K562 (cell line): ENCODE results near the gene TOM1. TPM values are rescaled to one million over a fixed set of nuclear protein-coding genes. Genes with fewer than 3 reads are reported as not detected.

Source experiments
- ATAC-seq: fragments of 200-7000 bp; cut with Tn5 transposase; 3 replicates; pipeline ENCODE4 v1.9.1; 2020; ENCODE audit warnings: moderate library complexity
- BruUV-seq: library from RNA; stranded (reverse); fragments of 400-500 nt; replicated peaks from 2 replicates; lab custom pipeline; 2021; lab: Mats Ljungman, UMichigan
- CTCF ChIA-PET: fragments of 300-600 bp; formaldehyde crosslinking; extraction: SDS; loops from one replicate; lab custom pipeline; 2021; ENCODE audit warnings: low intra/inter-chr PET ratio; lab: Yijun Ruan, JAX
- POLR2A ChIA-PET: fragments of 300-600, 350-650 bp; sonication (Branson Sonifier 250); formaldehyde crosslinking; extraction: SDS; loops from one replicate; lab custom pipeline; 2021; ENCODE audit warnings: antibody characterized with exemption, inconsistent platforms; lab: Yijun Ruan, JAX
- DNase-seq, 4 experiments: peaks; one replicate each; pipeline versions ENCODE4 v3.0.0 to v3.0.0-alpha.2; 2011 to 2018; ENCODE audit warnings: low spot score in 3 of 4, mixed read lengths in 3 of 4; ENCODE audit errors: extremely low read depth in 1 of 4
- FAIRE-seq: peaks from 2 replicates; lab custom pipeline; 2011; peaks lifted over from hg19 to GRCh38; lab: Jason Lieb, UNC
- H2AFZ ChIP-seq: 2 replicates; pipeline ENCODE4 v1.6.0; 2011; ENCODE audit warnings: low read depth, low read length, control low read depth, inconsistent platforms
- H3K27ac ChIP-seq: fragments of 200-600 bp; 3 replicates; pipeline ENCODE4 v1.8.0; 2011; ENCODE audit warnings: low read depth, mild to moderate bottlenecking, control low read depth, inconsistent platforms, low read length, moderate library complexity, mixed read lengths; ENCODE audit errors: extremely low read depth
- H3K27me3 ChIP-seq, 2 experiments: fragments of 300-600 bp in 1 of 2; 2 replicates in 1 of 2; 3 replicates in 1 of 2; pipeline versions ENCODE4 v1.6.0 to v1.8.0; 2011; ENCODE audit warnings: inconsistent platforms in 2 of 2, low read length in 2 of 2, mild to moderate bottlenecking in 1 of 2, mixed read lengths in 1 of 2, moderate library complexity in 1 of 2; ENCODE audit not compliant: control insufficient read depth in 2 of 2, insufficient read depth in 2 of 2
- H3K36me3 ChIP-seq: fragments of 300-600 bp; 3 replicates; pipeline ENCODE4 v1.8.0; 2011; ENCODE audit warnings: mild to moderate bottlenecking, low read length, inconsistent platforms; ENCODE audit not compliant: control insufficient read depth, insufficient read depth
- H3K4me1 ChIP-seq, 2 experiments: fragments of 200-600 bp in 1 of 2; replicated peaks in 1 of 2; 2 replicates in 1 of 2; 3 replicates in 1 of 2; pipeline versions ENCODE4 v1.5.1 to v1.8.0; 2011; ENCODE audit warnings: inconsistent platforms in 2 of 2, low read length in 2 of 2, mild to moderate bottlenecking in 1 of 2, mixed read lengths in 1 of 2, moderate library complexity in 1 of 2; ENCODE audit not compliant: control insufficient read depth in 2 of 2, insufficient read depth in 2 of 2
- H3K4me2 ChIP-seq: 2 replicates; pipeline ENCODE4 v1.6.1; 2011; ENCODE audit warnings: low read length, control low read depth, inconsistent platforms, mixed read lengths; ENCODE audit not compliant: insufficient read depth
- H3K4me3 ChIP-seq: fragments of 200-600 bp; sonication (generic), shearing (Covaris generic); 2 replicates; pipeline ENCODE4 v1.5.1; 2016; ENCODE audit warnings: control low read depth, inconsistent platforms
- H3K79me2 ChIP-seq: fragments of 200-600 bp; 3 replicates; pipeline ENCODE4 v1.8.0; 2011; ENCODE audit warnings: low read length, inconsistent platforms; ENCODE audit not compliant: control insufficient read depth, insufficient read depth
- H3K9ac ChIP-seq, 2 experiments: 2 replicates each; pipeline versions ENCODE4 v1.6.0 to v1.6.1; 2011; ENCODE audit warnings: low read depth in 2 of 2, low read length in 2 of 2, control low read depth in 1 of 2, inconsistent platforms in 1 of 2, mild to moderate bottlenecking in 1 of 2, mixed read lengths in 1 of 2; ENCODE audit not compliant: insufficient read depth in 1 of 2
- H3K9me1 ChIP-seq: one replicate; pipeline ENCODE4 v1.6.0; 2011; ENCODE audit warnings: inconsistent platforms, mild to moderate bottlenecking, low read length, moderate library complexity; ENCODE audit not compliant: control insufficient read depth, insufficient read depth
- H3K9me3 ChIP-seq: replicated peaks from 2 replicates; pipeline ENCODE4 v1.5.1; 2011; ENCODE audit warnings: low read depth, low read length, inconsistent platforms; ENCODE audit not compliant: control insufficient read depth, insufficient read depth
- H4K20me1 ChIP-seq: replicated peaks from 2 replicates; pipeline ENCODE4 v1.6.1; 2011; ENCODE audit warnings: low read length, inconsistent platforms, mixed read lengths; ENCODE audit not compliant: control insufficient read depth, insufficient read depth
- CBX8 ChIP-seq: fragments of 200-600 bp; sonication (generic); IDR thresholded peaks from 2 replicates; pipeline ENCODE4 v1.6.1; 2012; ENCODE audit warnings: borderline replicate concordance, mixed run types, low read depth, mild to moderate bottlenecking, moderate library complexity, mixed read lengths, low read length, control low read depth, inconsistent platforms; ENCODE audit not compliant: poor library complexity, severe bottlenecking; ENCODE audit errors: extremely low read depth
- HDAC6 ChIP-seq: IDR thresholded peaks from 2 replicates; pipeline ENCODE4 v1.6.1; 2012; ENCODE audit warnings: low read depth, mild to moderate bottlenecking, control low read depth, inconsistent platforms, low read length, moderate library complexity
- LEF1 ChIP-seq: fragments of 450-650 bp; IDR thresholded peaks from 2 replicates; pipeline ENCODE4 v1.6.1; 2016; ENCODE audit warnings: mild to moderate bottlenecking
- NCOA6 ChIP-seq: fragments of 450-650 bp; IDR thresholded peaks from 2 replicates; pipeline ENCODE4 v1.6.1; 2017; ENCODE audit warnings: mild to moderate bottlenecking
- SP2 ChIP-seq: IDR thresholded peaks from 2 replicates; pipeline ENCODE4 v1.6.1; 2011; ENCODE audit warnings: mild to moderate bottlenecking, low read depth, low read length, moderate library complexity; ENCODE audit not compliant: poor library complexity, severe bottlenecking; ENCODE audit errors: extremely low read depth
- WGBS: fragments of 100-300 bp; shearing (Covaris generic); methylation state at CpG from one replicate; pipeline ENCODE4 v1.1.6; 2016; ENCODE audit warnings: low coverage, mixed read lengths; ENCODE audit not compliant: insufficient coverage; ENCODE audit errors: missing lambda C conversion rate; 5-methylcytosine and 5-hydroxymethylcytosine counted together
- in situ Hi-C: fragments of 300-500 bp; cut with MboI; formaldehyde crosslinking; loops from 4 replicates; pipeline ENCODE4 v1.15.0; 2018; ENCODE audit warnings: inconsistent platforms, mixed read lengths
- intact Hi-C: fragments of 100-400 bp; cut with micrococcal nuclease; formaldehyde crosslinking; loops from 2 replicates; pipeline ENCODE4 v1.14.2; 2022
- polyA plus RNA-seq, 8 experiments: library from polyadenylated mRNA; depleted of rRNA in 4 of 8; stranded (reverse) in 5 of 8; unstranded in 3 of 8; fragments of >200 nt; fragmentation: Nextera tagmentation in 2 of 8; fragmentation: Illumina TruSeq in 1 of 8; extraction: Ambion mirVana in 2 of 8; extraction: Trizol in 1 of 8; gene quantifications; 2 replicates each; pipeline versions ENCODE4 v1.2.1 to v1.2.3, GENCODE V29; 2011 to 2014; ENCODE audit warnings: inconsistent platforms in 1 of 8, missing spikeins in 1 of 8
- total RNA-seq, 7 experiments: library from RNA; depleted of rRNA in 6 of 7; stranded (reverse); fragments of >200 nt in 6 of 7; fragmentation: Illumina TruSeq in 2 of 7; extraction: Trizol in 2 of 7; gene quantifications; 2 replicates each; pipeline versions ENCODE4 v1.2.1 to v1.2.3, GENCODE V29; 2011 to 2021; ENCODE audit warnings: low replicate concordance in 1 of 7
- TF ChIP-seq, protein P1 (sequence below): sonication (generic); formaldehyde crosslinking; IDR thresholded peaks from 2 replicates; pipeline ENCODE4 v1.8.0; 2022; ENCODE audit warnings: missing genetic modification reagents, mild to moderate bottlenecking, moderate library complexity, borderline replicate concordance
- TF ChIP-seq, protein P2 (sequence below), 3 experiments: fragments of 200-800 bp in 1 of 3; fragments of 250-450 bp in 1 of 3; fragments of 450-650 bp in 1 of 3; sonication (Bioruptor Pico) in 1 of 3; sonication (Bioruptor generic) in 1 of 3; formaldehyde crosslinking in 1 of 3; IDR thresholded peaks; 2 replicates each; pipeline versions ENCODE4 v1.6.1 to v1.8.0; 2016 to 2022; ENCODE audit warnings: mild to moderate bottlenecking in 2 of 3, missing genetic modification characterization in 2 of 3, missing compliant biosample characterization in 1 of 3, moderate library complexity in 1 of 3

TOM1 gene
- total and polyA plus RNA-seq, 9 of the 15 experiments (the other 6 are each of a cell fraction or from before 2014, with no cell fraction given), result 0.64 to 20.6 (median 12.0) TPM

DNA sequence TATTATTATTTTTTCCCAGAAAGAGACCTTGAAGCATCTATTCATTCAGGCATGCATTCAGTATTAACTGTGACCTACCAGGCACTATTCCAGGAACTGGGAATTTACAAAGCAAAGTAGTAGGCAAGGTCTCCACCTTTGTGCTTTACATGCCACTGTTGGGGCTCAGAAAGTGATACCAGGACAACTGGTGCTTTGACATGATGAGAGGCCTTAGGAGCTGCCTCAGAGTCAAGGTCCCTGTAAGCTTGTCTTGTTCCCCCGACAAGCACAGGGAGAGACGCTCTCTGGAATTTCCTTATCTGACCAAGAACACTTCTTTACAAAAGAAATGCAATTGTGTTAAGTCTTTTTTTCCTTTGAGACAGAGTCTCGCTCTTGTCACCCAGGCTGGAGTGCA is 78.9 kb downstream of the TOM1 start:
- ChIA-PET POLR2A (interaction anchor here (0.9 kb wide), 1 partner anchor 8 kb away, joined by 3 read pairs; no protein-coding TSS in a partner anchor), CTCF (no interaction called here)
- intact Hi-C loops, result no loop called here
- TF ChIP-seq HDAC6 (no peak), SP2 (no peak), CBX8 (no peak), NCOA6 (no peak), LEF1 (no peak)
- TF ChIP-seq, protein P1, sequence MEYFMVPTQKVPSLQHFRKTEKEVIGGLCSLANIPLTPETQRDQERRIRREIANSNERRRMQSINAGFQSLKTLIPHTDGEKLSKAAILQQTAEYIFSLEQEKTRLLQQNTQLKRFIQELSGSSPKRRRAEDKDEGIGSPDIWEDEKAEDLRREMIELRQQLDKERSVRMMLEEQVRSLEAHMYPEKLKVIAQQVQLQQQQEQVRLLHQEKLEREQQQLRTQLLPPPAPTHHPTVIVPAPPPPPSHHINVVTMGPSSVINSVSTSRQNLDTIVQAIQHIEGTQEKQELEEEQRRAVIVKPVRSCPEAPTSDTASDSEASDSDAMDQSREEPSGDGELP (CRISPR knock-in tag), result no peak
- TF ChIP-seq, protein P2, sequence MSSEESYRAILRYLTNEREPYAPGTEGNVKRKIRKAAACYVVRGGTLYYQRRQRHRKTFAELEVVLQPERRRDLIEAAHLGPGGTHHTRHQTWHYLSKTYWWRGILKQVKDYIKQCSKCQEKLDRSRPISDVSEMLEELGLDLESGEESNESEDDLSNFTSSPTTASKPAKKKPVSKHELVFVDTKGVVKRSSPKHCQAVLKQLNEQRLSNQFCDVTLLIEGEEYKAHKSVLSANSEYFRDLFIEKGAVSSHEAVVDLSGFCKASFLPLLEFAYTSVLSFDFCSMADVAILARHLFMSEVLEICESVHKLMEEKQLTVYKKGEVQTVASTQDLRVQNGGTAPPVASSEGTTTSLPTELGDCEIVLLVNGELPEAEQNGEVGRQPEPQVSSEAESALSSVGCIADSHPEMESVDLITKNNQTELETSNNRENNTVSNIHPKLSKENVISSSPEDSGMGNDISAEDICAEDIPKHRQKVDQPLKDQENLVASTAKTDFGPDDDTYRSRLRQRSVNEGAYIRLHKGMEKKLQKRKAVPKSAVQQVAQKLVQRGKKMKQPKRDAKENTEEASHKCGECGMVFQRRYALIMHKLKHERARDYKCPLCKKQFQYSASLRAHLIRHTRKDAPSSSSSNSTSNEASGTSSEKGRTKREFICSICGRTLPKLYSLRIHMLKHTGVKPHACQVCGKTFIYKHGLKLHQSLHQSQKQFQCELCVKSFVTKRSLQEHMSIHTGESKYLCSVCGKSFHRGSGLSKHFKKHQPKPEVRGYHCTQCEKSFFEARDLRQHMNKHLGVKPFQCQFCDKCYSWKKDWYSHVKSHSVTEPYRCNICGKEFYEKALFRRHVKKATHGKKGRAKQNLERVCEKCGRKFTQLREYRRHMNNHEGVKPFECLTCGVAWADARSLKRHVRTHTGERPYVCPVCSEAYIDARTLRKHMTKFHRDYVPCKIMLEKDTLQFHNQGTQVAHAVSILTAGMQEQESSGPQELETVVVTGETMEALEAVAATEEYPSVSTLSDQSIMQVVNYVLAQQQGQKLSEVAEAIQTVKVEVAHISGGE (CRISPR knock-in tag; IDR thresholded peaks at IDR 0.05), result no peak
- Histone ChIP-seq H3K36me3 (no peaks in the 10 kb centered on the region), H3K4me1 (peaks cover 20 to 24% of the 10 kb centered on the region in 2 experiments), H4K20me1 (no peaks in the 10 kb centered on the region), H3K4me2 (no peak overlapping the region), H3K9me1 (no peaks in the 10 kb centered on the region), H2AFZ (no peak overlapping the region), H3K27me3 (no peaks in the 10 kb centered on the region), H3K4me3 (no peak overlapping the region), H3K9me3 (no peaks in the 10 kb centered on the region), H3K9ac (no peak overlapping the region), H3K79me2 (no peaks in the 10 kb centered on the region), H3K27ac (no peak overlapping the region)
- DNase-seq, result no peak
- BruUV-seq, result no TSS peak
- no peak for FAIRE-seq
- no peak for ATAC-seq
- in situ Hi-C loops, result no loop called here
- WGBS, result 69% methylated on average over 3 of the region's 3 CpGs
